Panc1 (cell line): ENCODE data around the gene TET3. TPM values are rescaled to one million over a fixed set of nuclear protein-coding genes. Genes with fewer than 3 reads are reported as not detected.

ENCODE experiments used
- ATAC-seq: fragments of 200-7000 bp; cut with Tn5 transposase; 2 replicates; pipeline ENCODE4 v1.9.1; 2020; ENCODE audit warnings: mild to moderate bottlenecking, moderate library complexity
- BruUV-seq: library from RNA; stranded (reverse); fragments of 400-500 nt; replicated peaks from 2 replicates; lab custom pipeline; 2021; lab: Mats Ljungman, UMichigan
- CTCF ChIA-PET: fragments of 300-600 bp; sonication (Branson Sonifier 250); formaldehyde crosslinking; loops from one replicate; lab custom pipeline; 2022; ENCODE audit warnings: antibody characterized with exemption; lab: Charles Lee
- POLR2A ChIA-PET: fragments of 300-600 bp; sonication (Branson Sonifier 250); formaldehyde crosslinking; loops from one replicate; lab custom pipeline; 2022; ENCODE audit warnings: antibody characterized with exemption; lab: Charles Lee
- DNase-seq: peaks from one replicate; pipeline ENCODE4 v3.0.0-alpha.2; 2010; ENCODE audit warnings: low read depth, low spot score
- H3K27ac ChIP-seq: 2 replicates; pipeline ENCODE4 v1.5.1; 2011; ENCODE audit warnings: mild to moderate bottlenecking, low read length, inconsistent platforms
- H3K27me3 ChIP-seq: fragments of 200-500 bp; sonication (Bioruptor generic); 2 replicates; pipeline ENCODE4 v1.6.0; 2014; ENCODE audit warnings: low read length, inconsistent platforms; ENCODE audit not compliant: control insufficient read depth, insufficient read depth
- H3K36me3 ChIP-seq: fragments of 200-500 bp; sonication (Bioruptor generic); 2 replicates; pipeline ENCODE4 v1.5.1; 2014; ENCODE audit warnings: inconsistent platforms, mild to moderate bottlenecking, low read length, moderate library complexity; ENCODE audit not compliant: control insufficient read depth, insufficient read depth
- H3K4me1 ChIP-seq: 2 replicates; pipeline ENCODE4 v1.5.1; 2011; ENCODE audit warnings: inconsistent platforms, mild to moderate bottlenecking, low read length, moderate library complexity; ENCODE audit not compliant: control insufficient read depth, insufficient read depth
- H3K4me3 ChIP-seq, 2 experiments: 2 replicates each; pipeline ENCODE4 v1.5.1; 2011 to 2012; ENCODE audit warnings: low read depth in 2 of 2, low read length in 2 of 2, mild to moderate bottlenecking in 2 of 2, inconsistent platforms in 1 of 2, moderate library complexity in 1 of 2
- H3K9me3 ChIP-seq: fragments of 200-500 bp; sonication (Bioruptor generic); 2 replicates; pipeline ENCODE4 v1.5.1; 2014; ENCODE audit warnings: low read depth, mild to moderate bottlenecking, inconsistent platforms, low read length, moderate library complexity; ENCODE audit not compliant: control insufficient read depth, insufficient read depth
- CTCF ChIP-seq: fragments of 450-650 bp; IDR thresholded peaks from 2 replicates; pipeline ENCODE4 v1.5.1; 2017; ENCODE audit warnings: mild to moderate bottlenecking
- POLR2AphosphoS5 ChIP-seq: IDR thresholded peaks from 2 replicates; pipeline ENCODE4 v1.6.1; 2012; ENCODE audit warnings: mild to moderate bottlenecking, low read depth, low read length, moderate library complexity
- REST ChIP-seq, 2 experiments: IDR thresholded peaks; 2 replicates each; pipeline ENCODE4 v1.6.1; 2011 to 2012; ENCODE audit warnings: low read depth in 2 of 2, control low read depth in 1 of 2, low read length in 1 of 2, mild to moderate bottlenecking in 1 of 2, moderate library complexity in 1 of 2; ENCODE audit not compliant: insufficient read depth in 1 of 2
- SIN3A ChIP-seq: IDR thresholded peaks from 2 replicates; pipeline ENCODE4 v1.6.1; 2012; ENCODE audit warnings: low read depth, mild to moderate bottlenecking, low read length, moderate library complexity, borderline replicate concordance; ENCODE audit not compliant: insufficient read depth
- TCF7L2 ChIP-seq: IDR thresholded peaks from 2 replicates; pipeline ENCODE4 v1.6.1; 2011; ENCODE audit warnings: mild to moderate bottlenecking, low read depth, low read length, inconsistent platforms
- in situ Hi-C: cut with HindIII; loops from 2 replicates; pipeline ENCODE4 v1.10.0; 2016; ENCODE audit warnings: low sequenced_read_pairs, low pct_unique_long_range_greater_than_20kb
- intact Hi-C: fragments of 100-400 bp; cut with micrococcal nuclease; formaldehyde crosslinking; loops from one replicate; pipeline ENCODE4 v1.10.0; 2022; ENCODE audit not compliant: unreplicated experiment
- total RNA-seq: library from RNA; stranded (reverse); gene quantifications from one replicate; pipeline ENCODE4 v1.2.1, GENCODE V29; 2021; ENCODE audit not compliant: unreplicated experiment

Gene TET3
- total RNA-seq, 1 experiment from 2014 or later: 13.1 TPM

- CTCF ChIA-PET: no interaction called here
- Histone ChIP-seq H3K4me1 (peaks cover 28% of the 10 kb centered on the region), H3K9me3 (no peaks in the 10 kb centered on the region), H3K36me3 (no peaks in the 10 kb centered on the region), H3K4me3 (no peak overlapping the region), H3K27ac (no peak overlapping the region), H3K27me3 (no peaks in the 10 kb centered on the region)
- ATAC-seq (no peak), DNase-seq (no peak)
- BruUV-seq: no TSS peak
- POLR2A ChIA-PET: no interaction called here
- in situ Hi-C loops (no loop called here), intact Hi-C loops (no loop called here)
- TF ChIP-seq CTCF (no peak), POLR2AphosphoS5 (no peak), SIN3A (no peak), REST (IDR thresholded peaks at IDR 0.05; ENCODE audit: insufficient read depth in 1 of 2, low read depth in 2 of 2, low read length in 1 of 2) (no peak), TCF7L2 (no peak)
Observed at GRCh38 chr2:73989972-73990371, 5.3 kb downstream of the TET3 start.

GRCh38 chr2:73990531-73990930 is 5.8 kb downstream of the TET3 start:
- no peak overlapping the region for H3K4me3 ChIP-seq
- BruUV-seq: TSS peak; percentile 46
- CTCF ChIA-PET: no interaction called here
- no peaks in the 10 kb centered on the region for H3K9me3 ChIP-seq
- intact Hi-C loops: no loop called here
- H3K27me3 ChIP-seq: no peaks in the 10 kb centered on the region
- ATAC-seq: no peak
- no peaks in the 10 kb centered on the region for H3K36me3 ChIP-seq
- peaks cover 28% of the 10 kb centered on the region for H3K4me1 ChIP-seq
- H3K27ac ChIP-seq: no peak overlapping the region
- TF ChIP-seq SIN3A (no peak), REST (IDR thresholded peaks at IDR 0.05; ENCODE audit: insufficient read depth in 1 of 2, low read depth in 2 of 2, low read length in 1 of 2) (no peak), POLR2AphosphoS5 (no peak), CTCF (no peak), TCF7L2 (no peak)
- no peak for DNase-seq
- in situ Hi-C loops: no loop called here
- POLR2A ChIA-PET: no interaction called here
